Measurements from ENCODE around the gene CFAP47.

CFAP47 gene

DNA sequence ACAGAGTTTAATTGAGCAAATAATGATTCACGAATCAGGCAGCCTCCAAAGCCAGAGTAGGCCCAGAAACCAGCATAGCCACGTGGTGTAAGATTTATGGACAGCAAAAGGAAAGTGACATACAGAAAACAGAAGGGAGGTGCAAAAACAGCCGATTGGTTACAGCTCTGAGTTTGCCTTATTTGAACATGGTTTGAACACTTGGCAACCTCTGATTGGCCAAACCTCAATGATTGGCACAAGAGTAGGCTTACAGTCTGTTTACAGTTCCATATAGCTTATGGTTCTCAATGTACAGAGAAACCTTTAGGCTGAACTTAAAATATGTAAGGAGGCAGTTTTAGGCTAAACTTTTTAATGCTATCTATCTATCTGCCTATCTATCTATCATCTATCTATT, 394.8 kb downstream of the CFAP47 start:
- no peak overlapping the region for H3K9ac ChIP-seq (ENCODE audit: insufficient read length)
- H3K4me3 ChIP-seq: no peak overlapping the region
- DNase-seq (ENCODE audit: low read depth, low spot score): no peak
- no peak for TF ChIP-seq POLR2AphosphoS5 (IDR thresholded peaks at IDR 0.05; ENCODE audit: borderline replicate concordance, low read depth, low read length)
- TF ChIP-seq EZH2 (IDR thresholded peaks at IDR 0.05): no peak
- TF ChIP-seq FOXP2 (optimal IDR thresholded peaks at IDR 0.05; ENCODE audit: control extremely low read depth, extremely low read length, insufficient read depth): no peak
- no peaks in the 10 kb centered on the region for H3K9me3 ChIP-seq (ENCODE audit: low read depth, low read length)
- no peaks in the 10 kb centered on the region for H3K36me3 ChIP-seq (ENCODE audit: insufficient read depth, low read length)
- no peak overlapping the region for H3K27ac ChIP-seq

DNA sequence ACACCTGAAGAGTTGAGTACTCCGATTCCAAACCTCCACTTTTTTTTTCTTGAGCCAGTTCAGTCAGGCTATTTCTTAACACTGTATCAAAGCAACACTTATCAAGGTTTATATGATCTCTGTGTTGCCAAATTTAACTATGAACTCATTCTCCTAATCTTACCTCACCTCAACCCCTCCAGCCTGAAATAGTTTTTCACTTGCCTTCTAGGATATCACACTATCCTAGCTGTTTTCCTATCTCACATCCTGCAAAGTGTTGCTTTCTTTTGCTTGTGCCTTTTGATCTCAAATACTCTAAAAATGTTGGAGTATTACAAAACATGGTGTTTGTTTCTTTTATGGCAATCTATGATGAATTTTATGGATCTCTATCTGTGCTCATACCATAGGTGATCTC, 415.0 kb downstream of the CFAP47 start:
- Histone ChIP-seq H3K4me3 (no peak overlapping the region), H3K9ac (ENCODE audit: insufficient read length) (no peak overlapping the region), H3K36me3 (ENCODE audit: insufficient read depth, low read length) (no peaks in the 10 kb centered on the region), H3K27ac (no peak overlapping the region), H3K9me3 (ENCODE audit: low read depth, low read length) (no peaks in the 10 kb centered on the region)
- DNase-seq (ENCODE audit: low read depth, low spot score): no peak
- TF ChIP-seq FOXP2 (optimal IDR thresholded peaks at IDR 0.05; ENCODE audit: control extremely low read depth, extremely low read length, insufficient read depth) (no peak), EZH2 (IDR thresholded peaks at IDR 0.05) (no peak), POLR2AphosphoS5 (IDR thresholded peaks at IDR 0.05; ENCODE audit: borderline replicate concordance, low read depth, low read length) (no peak)

DNA sequence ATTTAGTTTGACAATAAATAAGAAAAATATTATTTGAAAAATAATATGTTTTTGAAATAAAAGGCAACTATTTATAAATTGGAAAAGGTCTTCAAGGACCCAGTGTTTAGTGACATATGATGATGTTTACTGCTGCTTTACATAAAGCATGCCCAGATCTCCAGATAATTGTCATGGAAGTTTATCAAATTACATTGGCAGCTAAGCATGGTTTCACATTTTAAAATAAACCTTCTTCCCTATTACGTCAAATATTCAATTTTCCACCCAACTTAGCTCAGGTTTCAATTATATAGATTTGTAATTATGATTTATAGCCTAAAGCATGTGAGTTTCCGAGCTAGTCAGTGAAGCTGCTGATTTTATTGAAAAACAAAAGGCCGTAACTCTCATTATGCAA, 417.2 kb downstream of the CFAP47 start:
- TF ChIP-seq EZH2 (IDR thresholded peaks at IDR 0.05) (no peak), POLR2AphosphoS5 (IDR thresholded peaks at IDR 0.05; ENCODE audit: borderline replicate concordance, low read depth, low read length) (no peak), FOXP2 (optimal IDR thresholded peaks at IDR 0.05; ENCODE audit: control extremely low read depth, extremely low read length, insufficient read depth) (no peak)
- H3K9me3 ChIP-seq (ENCODE audit: low read depth, low read length): no peaks in the 10 kb centered on the region
- H3K9ac ChIP-seq (ENCODE audit: insufficient read length): no peak overlapping the region
- H3K27ac ChIP-seq: no peak overlapping the region
- DNase-seq (ENCODE audit: low read depth, low spot score): no peak
- H3K36me3 ChIP-seq (ENCODE audit: insufficient read depth, low read length): no peaks in the 10 kb centered on the region
- H3K4me3 ChIP-seq: no peak overlapping the region

DNA sequence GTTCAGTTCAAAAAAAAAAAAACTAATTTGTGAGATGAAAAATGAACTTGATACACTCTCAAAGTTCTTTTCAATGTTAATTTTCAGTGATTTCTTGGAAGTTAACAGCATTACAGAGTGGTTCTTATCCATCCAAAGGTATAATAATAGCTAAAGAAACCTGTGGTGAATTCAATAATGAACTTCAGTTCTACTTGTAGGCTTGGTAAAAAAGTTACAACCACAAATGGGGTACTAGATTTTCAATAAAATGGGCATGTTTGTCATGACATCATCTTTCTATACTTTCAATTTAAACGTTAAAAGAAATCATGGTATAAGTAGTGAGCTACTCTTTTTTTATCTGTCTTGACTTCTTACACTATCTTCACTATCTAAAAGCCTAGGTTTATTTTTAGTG, 424.8 kb downstream of the CFAP47 start:
- TF ChIP-seq EZH2 (IDR thresholded peaks at IDR 0.05) (no peak), POLR2AphosphoS5 (IDR thresholded peaks at IDR 0.05; ENCODE audit: borderline replicate concordance, low read depth, low read length) (no peak), FOXP2 (optimal IDR thresholded peaks at IDR 0.05; ENCODE audit: control extremely low read depth, extremely low read length, insufficient read depth) (no peak)
- H3K9ac ChIP-seq (ENCODE audit: insufficient read length): no peak overlapping the region
- no peaks in the 10 kb centered on the region for H3K9me3 ChIP-seq (ENCODE audit: low read depth, low read length)
- no peaks in the 10 kb centered on the region for H3K36me3 ChIP-seq (ENCODE audit: insufficient read depth, low read length)
- no peak overlapping the region for H3K4me3 ChIP-seq
- no peak for DNase-seq (ENCODE audit: low read depth, low spot score)
- no peak overlapping the region for H3K27ac ChIP-seq

DNA sequence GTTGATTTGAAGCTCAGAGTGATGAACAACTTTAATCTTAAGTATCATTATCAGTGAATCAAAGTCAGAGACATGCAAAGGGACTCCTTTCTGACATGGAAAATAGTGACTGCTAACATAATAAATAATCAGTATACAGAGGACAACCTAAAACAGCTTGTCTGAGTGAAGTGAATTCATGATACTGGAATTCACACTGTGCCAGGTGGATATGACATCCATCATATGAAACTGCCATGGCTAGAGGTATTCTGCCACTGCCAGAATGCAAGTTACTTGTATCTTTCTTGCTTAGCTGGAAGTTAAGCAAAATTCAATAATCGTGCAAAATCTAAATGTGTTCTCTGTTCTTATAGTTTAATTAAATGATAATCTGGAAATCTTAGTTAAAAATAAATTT, 429.0 kb downstream of the CFAP47 start:
- no peak for DNase-seq (ENCODE audit: low read depth, low spot score)
- H3K4me3 ChIP-seq: no peak overlapping the region
- no peak overlapping the region for H3K27ac ChIP-seq
- H3K36me3 ChIP-seq (ENCODE audit: insufficient read depth, low read length): no peaks in the 10 kb centered on the region
- no peak overlapping the region for H3K9ac ChIP-seq (ENCODE audit: insufficient read length)
- TF ChIP-seq POLR2AphosphoS5 (IDR thresholded peaks at IDR 0.05; ENCODE audit: borderline replicate concordance, low read depth, low read length): no peak
- TF ChIP-seq EZH2 (IDR thresholded peaks at IDR 0.05): no peak
- no peak for TF ChIP-seq FOXP2 (optimal IDR thresholded peaks at IDR 0.05; ENCODE audit: control extremely low read depth, extremely low read length, insufficient read depth)
- H3K9me3 ChIP-seq (ENCODE audit: low read depth, low read length): no peaks in the 10 kb centered on the region

DNA sequence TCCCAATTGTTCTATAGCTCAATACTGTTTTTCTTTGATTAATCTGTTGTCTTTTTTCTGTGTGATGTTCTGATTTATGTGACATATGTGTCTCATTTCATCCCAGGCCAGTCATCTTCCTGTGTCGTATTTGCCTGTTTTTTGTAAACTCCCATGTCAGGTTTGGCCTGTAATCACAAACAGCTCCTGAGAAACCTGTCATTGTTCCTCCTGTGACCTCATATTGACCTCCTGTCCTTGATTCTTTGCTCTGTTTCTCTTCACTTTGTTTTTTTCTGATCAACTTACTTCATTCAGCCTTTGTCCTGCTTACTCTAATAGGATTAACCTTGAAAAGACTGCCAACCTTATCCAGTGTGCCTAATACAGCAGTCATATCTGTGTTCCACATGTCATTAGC, 438.3 kb downstream of the CFAP47 start:
- Histone ChIP-seq H3K4me3 (no peak overlapping the region), H3K9me3 (ENCODE audit: low read depth, low read length) (no peaks in the 10 kb centered on the region; the same call in 1 of the 2 replicates), H3K27ac (no peak overlapping the region), H3K36me3 (ENCODE audit: insufficient read depth, low read length) (no peaks in the 10 kb centered on the region), H3K9ac (ENCODE audit: insufficient read length) (no peak overlapping the region)
- TF ChIP-seq POLR2AphosphoS5 (IDR thresholded peaks at IDR 0.05; ENCODE audit: borderline replicate concordance, low read depth, low read length) (no peak), EZH2 (IDR thresholded peaks at IDR 0.05) (no peak), FOXP2 (optimal IDR thresholded peaks at IDR 0.05; ENCODE audit: control extremely low read depth, extremely low read length, insufficient read depth) (no peak)
- DNase-seq (ENCODE audit: low read depth, low spot score): no peak

DNA sequence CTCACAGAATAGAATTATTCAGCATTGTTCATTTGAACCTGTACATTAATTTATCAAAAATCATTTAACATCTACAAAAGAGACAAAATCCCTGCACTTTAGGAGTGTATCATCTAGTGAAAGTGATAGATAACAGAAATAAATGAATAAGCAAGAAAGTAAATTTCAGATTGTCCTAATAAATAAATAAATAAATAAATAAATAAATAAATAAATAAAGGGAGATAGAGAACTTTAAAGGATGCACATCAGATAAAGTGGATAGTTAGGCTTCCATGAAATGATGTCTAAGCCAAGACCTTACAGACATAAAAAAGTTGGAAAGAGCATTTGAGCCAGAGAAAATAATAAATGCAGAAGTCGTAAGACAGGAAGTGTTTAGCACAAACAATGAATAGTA, 444.7 kb downstream of the CFAP47 start:
- Histone ChIP-seq H3K4me3 (no peak overlapping the region), H3K36me3 (ENCODE audit: insufficient read depth, low read length) (no peaks in the 10 kb centered on the region), H3K9ac (ENCODE audit: insufficient read length) (no peak overlapping the region), H3K9me3 (ENCODE audit: low read depth, low read length) (no peaks in the 10 kb centered on the region; the same call in 1 of the 2 replicates), H3K27ac (no peak overlapping the region)
- DNase-seq (ENCODE audit: low read depth, low spot score): no peak
- TF ChIP-seq EZH2 (IDR thresholded peaks at IDR 0.05): no peak
- TF ChIP-seq POLR2AphosphoS5 (IDR thresholded peaks at IDR 0.05; ENCODE audit: borderline replicate concordance, low read depth, low read length): no peak

DNA sequence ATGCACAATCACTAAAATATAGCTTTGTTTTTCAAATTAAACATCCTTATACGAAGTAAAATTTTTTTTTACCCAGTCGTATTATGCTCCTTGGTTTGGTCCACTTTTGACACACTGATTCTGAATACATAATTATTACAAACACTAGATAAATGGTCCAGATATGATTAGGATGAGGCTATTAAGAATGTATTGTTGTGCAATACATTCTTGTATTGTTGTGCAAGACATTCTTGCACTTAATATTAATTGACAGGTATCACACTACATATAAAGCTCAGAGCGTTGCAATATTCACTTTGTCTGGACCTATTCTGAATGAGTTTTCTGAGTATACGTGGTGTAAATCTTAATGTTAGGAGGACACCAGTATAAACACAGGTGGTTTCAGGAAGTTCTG, 464.0 kb downstream of the CFAP47 start:
- H3K27ac ChIP-seq: no peak overlapping the region
- H3K9me3 ChIP-seq (ENCODE audit: low read depth, low read length): no peaks in the 10 kb centered on the region
- H3K9ac ChIP-seq (ENCODE audit: insufficient read length): no peak overlapping the region
- H3K4me3 ChIP-seq: no peak overlapping the region
- no peak for DNase-seq (ENCODE audit: low read depth, low spot score)
- TF ChIP-seq FOXP2 (optimal IDR thresholded peaks at IDR 0.05; ENCODE audit: control extremely low read depth, extremely low read length, insufficient read depth) (no peak), EZH2 (IDR thresholded peaks at IDR 0.05) (no peak), POLR2AphosphoS5 (IDR thresholded peaks at IDR 0.05; ENCODE audit: borderline replicate concordance, low read depth, low read length) (no peak)
- no peaks in the 10 kb centered on the region for H3K36me3 ChIP-seq (ENCODE audit: insufficient read depth, low read length)

DNA sequence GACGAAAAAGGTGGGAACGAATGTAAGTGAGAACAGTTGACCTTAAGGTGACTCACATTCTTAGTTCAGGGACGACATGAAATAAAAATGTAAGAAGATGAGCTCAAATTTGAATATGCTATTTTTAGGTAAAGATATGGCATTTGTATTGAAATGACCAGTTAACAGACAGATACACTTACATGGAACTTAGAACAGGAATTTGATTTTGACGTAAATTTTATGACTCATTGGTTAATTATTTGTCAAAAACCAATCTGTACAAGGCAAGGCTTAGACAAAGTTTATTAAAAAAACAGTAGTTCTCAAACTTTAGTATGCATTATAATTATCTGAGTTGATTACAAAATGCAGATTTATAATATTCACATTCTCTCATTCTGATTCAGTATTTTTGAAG, 469.4 kb downstream of the CFAP47 start:
- H3K4me3 ChIP-seq: no peak overlapping the region
- H3K27ac ChIP-seq: no peak overlapping the region
- TF ChIP-seq EZH2 (IDR thresholded peaks at IDR 0.05): no peak
- TF ChIP-seq POLR2AphosphoS5 (IDR thresholded peaks at IDR 0.05; ENCODE audit: borderline replicate concordance, low read depth, low read length): no peak
- no peaks in the 10 kb centered on the region for H3K9me3 ChIP-seq (ENCODE audit: low read depth, low read length)
- no peak for DNase-seq (ENCODE audit: low read depth, low spot score)
- H3K9ac ChIP-seq (ENCODE audit: insufficient read length): no peak overlapping the region
- no peaks in the 10 kb centered on the region for H3K36me3 ChIP-seq (ENCODE audit: insufficient read depth, low read length)
